Measurements from ENCODE around the gene MMP11.

The MMP11 gene

DNA sequence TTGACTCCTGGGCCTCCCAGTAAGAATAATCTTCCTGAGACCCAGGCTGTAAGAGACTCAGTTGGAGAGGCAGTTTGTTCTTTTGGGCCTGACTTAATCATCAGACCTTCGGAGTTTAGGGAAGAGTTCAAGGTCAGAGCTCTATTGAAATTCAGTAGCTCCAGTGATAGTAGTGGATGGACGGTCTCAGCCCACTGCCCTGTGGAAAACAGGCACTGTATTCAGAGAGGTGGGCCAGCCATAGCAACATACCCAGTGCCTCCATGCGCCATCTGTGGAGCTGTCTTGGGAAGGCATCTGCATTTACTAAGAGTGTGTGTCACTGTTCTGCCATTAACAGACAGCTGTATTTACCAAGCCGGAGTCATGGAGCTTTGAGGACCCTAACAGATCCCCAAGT, 17.0 kb downstream of the MMP11 start:
- H3K4me3 ChIP-seq (ENCODE audit: low read depth, low read length), result no peak overlapping the region
- no peak for DNase-seq (ENCODE audit: low read depth, low spot score)
- in situ Hi-C loops (cut with HindIII; ENCODE audit: low sequenced_read_pairs), result no loop called here
- TF ChIP-seq, protein P1, sequence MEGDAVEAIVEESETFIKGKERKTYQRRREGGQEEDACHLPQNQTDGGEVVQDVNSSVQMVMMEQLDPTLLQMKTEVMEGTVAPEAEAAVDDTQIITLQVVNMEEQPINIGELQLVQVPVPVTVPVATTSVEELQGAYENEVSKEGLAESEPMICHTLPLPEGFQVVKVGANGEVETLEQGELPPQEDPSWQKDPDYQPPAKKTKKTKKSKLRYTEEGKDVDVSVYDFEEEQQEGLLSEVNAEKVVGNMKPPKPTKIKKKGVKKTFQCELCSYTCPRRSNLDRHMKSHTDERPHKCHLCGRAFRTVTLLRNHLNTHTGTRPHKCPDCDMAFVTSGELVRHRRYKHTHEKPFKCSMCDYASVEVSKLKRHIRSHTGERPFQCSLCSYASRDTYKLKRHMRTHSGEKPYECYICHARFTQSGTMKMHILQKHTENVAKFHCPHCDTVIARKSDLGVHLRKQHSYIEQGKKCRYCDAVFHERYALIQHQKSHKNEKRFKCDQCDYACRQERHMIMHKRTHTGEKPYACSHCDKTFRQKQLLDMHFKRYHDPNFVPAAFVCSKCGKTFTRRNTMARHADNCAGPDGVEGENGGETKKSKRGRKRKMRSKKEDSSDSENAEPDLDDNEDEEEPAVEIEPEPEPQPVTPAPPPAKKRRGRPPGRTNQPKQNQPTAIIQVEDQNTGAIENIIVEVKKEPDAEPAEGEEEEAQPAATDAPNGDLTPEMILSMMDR (IDR thresholded peaks at IDR 0.05; ENCODE audit: low read depth, low read length), result peak; percentile 21

DNA sequence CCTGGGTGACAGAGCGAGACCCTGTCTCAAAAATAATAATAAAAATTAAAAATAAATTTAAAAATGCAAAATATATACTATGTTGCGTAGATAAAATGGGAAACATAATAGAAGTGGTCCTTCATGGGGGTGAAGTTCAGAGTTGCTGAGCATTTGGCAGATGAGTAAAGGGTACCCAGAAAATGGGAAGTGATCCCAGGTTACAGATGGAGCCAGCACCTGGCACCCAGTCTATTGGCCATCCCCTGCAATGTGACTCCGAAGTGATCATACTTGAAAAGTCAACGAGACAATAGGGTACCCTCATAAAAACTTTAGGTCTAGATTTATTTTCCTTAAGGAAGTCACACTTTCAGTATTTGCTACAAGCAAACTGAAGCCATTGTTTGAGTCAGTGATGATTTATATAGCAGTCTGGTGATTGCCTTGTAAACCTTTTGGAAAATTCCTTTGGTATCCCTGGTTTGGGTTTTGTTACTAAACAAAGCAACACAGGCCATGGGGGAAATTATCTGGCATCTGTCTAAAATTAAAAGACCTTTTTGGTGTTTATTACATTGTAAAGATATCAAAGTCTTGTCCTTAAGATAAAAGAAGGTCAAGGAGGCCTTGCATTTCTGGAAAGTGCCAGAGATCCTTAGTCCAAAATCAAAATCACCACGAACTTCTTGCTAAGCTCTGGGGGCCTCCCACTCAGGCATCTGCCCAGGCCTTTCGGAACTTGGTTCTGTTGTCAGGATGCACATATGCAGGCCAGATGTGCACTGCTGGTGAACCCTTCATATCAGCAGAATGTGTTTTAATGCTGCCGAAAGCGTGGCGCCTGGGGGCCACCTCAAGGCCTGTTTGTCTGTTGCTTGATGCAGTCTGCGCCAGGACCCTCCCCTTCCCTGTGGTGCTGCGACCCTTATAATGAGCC, 18.4 kb downstream of the MMP11 start:
- TF ChIP-seq, protein P1 (IDR thresholded peaks at IDR 0.05; ENCODE audit: low read depth, low read length), result no peak
- no peak for DNase-seq (ENCODE audit: low read depth, low spot score)
- in situ Hi-C loops (cut with HindIII; ENCODE audit: low sequenced_read_pairs), result no loop called here
- no peak overlapping the region for H3K4me3 ChIP-seq (ENCODE audit: low read depth, low read length)

DNA sequence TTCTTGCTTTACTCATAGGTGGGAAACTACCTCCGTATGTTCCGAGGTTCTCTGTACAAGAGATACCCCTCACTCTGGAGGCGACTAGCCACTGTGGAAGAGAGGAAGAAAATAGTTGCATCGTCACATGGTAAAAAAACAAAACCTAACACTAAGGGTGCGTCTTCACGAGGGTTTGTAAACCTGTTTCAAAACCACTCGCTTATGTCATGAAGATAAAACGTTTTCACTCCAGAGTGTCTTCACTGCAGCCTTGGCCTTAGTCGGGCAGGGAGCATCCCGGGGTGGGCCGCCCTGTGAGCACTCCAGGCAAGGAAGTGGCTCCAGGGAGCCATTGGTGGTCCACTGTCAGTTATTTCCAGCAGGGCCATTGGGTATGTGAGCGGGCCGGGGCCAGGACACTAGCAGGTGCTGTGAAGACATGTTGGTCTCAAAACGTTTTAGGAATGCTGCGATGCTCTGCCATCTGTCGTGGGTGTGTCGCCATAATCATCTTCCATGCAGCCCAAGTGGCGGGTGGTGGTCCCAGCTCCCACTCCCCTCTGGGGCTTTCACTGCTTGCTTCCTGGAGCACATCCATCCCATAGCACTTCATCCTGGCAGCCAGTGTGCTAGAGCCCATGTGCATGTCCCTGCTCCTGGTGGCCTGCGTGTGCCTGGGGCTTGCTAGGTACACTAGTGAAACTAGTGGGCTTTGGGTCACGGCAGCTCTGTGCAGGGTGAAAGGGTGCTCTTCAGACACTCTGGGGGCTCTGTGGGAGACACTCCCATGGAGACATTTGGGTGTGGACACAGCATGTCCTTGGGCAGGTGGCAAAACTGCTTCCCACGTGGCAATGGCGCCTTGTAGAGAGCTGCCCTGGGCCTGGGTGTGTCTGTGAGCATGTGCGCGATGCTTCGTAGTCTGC, 19.3 kb downstream of the MMP11 start:
- H3K4me3 ChIP-seq (ENCODE audit: low read depth, low read length), result no peak overlapping the region
- TF ChIP-seq, protein P1 (IDR thresholded peaks at IDR 0.05; ENCODE audit: low read depth, low read length), result no peak
- DNase-seq (ENCODE audit: low read depth, low spot score), result no peak
- in situ Hi-C loops (cut with HindIII; ENCODE audit: low sequenced_read_pairs), result no loop called here

DNA sequence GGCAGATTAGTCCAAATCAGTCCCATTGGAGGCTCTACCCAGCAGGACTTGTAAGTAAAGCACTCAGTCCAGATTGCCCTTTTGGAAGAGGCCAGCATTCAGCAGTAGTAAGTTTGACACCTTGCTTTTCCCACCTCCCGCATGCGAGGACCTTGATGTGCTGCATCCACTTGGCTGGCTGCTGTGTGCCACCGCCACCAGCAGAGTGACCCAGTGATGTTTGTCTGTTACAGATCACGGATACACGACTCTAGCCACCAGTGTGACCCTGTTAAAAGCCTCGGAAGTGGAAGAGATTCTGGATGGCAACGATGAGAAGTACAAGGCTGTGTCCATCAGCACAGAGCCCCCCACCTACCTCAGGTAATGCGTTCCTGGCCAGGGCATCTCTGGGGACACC, 20.7 kb downstream of the MMP11 start:
- TF ChIP-seq, protein P1 (IDR thresholded peaks at IDR 0.05; ENCODE audit: low read depth, low read length), result no peak
- in situ Hi-C loops (cut with HindIII; ENCODE audit: low sequenced_read_pairs), result no loop called here
- H3K4me3 ChIP-seq (ENCODE audit: low read depth, low read length), result no peak overlapping the region
- no peak for DNase-seq (ENCODE audit: low read depth, low spot score)

DNA sequence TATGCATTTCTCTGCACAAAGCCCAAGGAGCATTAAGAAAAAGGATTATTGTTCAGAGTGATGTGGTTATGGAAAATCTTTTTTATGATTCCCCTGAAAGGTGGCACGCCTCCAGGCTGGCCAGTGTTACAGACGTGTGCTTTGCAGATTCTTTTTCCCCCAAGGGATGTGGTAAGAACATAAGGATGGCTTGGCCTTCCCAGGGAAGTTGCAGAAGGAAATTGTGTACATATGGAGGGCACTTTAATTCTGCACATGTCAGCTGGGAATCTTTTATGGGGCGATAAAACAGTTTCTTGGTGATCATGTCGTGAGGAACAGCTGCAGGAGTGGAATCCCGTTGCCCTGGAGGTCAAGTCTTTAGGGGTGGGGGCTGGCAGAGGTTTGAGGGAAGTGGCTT, 23.8 kb downstream of the MMP11 start:
- no peak overlapping the region for H3K4me3 ChIP-seq (ENCODE audit: low read depth, low read length)
- in situ Hi-C loops (cut with HindIII; ENCODE audit: low sequenced_read_pairs), result no loop called here
- DNase-seq (ENCODE audit: low read depth, low spot score), result no peak
- TF ChIP-seq, protein P1 (IDR thresholded peaks at IDR 0.05; ENCODE audit: low read depth, low read length), result no peak

All from astrocyte of the spinal cord (primary cell).